Adrenal gland (tissue), 12 donors: Measurements from ENCODE around the gene TULP4. TPM values are rescaled to one million over a fixed set of nuclear protein-coding genes. Genes with fewer than 3 reads are reported as not detected.

Experiments used
- DNase-seq, 7 donors: peaks; one replicate each; pipeline ENCODE4 v3.0.0-alpha.2; 2019 to 2020
- H3K27ac ChIP-seq, 5 donors: fragments of 200-600 bp; sonication (generic) in 4 of 5; 1 replicate in 3 of 5; 2 replicates in 2 of 5; pipeline versions ENCODE4 v1.5.1 to v1.8.0; 2016 to 2020; ENCODE audit warnings: mild to moderate bottlenecking in 1 of 5
- H3K27me3 ChIP-seq: fragments of 200-600 bp; 2 replicates; pipeline ENCODE4 v1.8.0; 2021
- H3K36me3 ChIP-seq, 2 donors: fragments of 200-600 bp; replicated peaks in 1 of 2; 1 replicate in 1 of 2; 2 replicates in 1 of 2; pipeline versions ENCODE4 v1.5.1 to v1.8.0; 2018 to 2022
- H3K4me1 ChIP-seq, 2 donors: fragments of 200-600 bp; replicated peaks in 1 of 2; 1 replicate in 1 of 2; 2 replicates in 1 of 2; pipeline versions ENCODE4 v1.5.1 to v1.8.0; 2018 to 2021
- H3K4me3 ChIP-seq, 4 donors: fragments of 200-600 bp; sonication (generic) in 3 of 4; one replicate each; pipeline ENCODE4 v1.5.1; 2016 to 2018
- H3K9me3 ChIP-seq, 3 donors: fragments of 200-600 bp; sonication (generic) in 1 of 3; replicated peaks in 1 of 3; 1 replicate in 2 of 3; 2 replicates in 1 of 3; pipeline versions ENCODE4 v1.5.1 to v1.8.0; 2016 to 2021
- CTCF ChIP-seq, 6 experiments: fragments of 450-650 bp in 4 of 6; fragments of 200-600 bp in 2 of 6; sonication (generic) in 1 of 6; IDR thresholded peaks; 1 replicate in 5 of 6; 2 replicates in 1 of 6; pipeline versions ENCODE4 v1.5.1 to v1.8.0; 2016 to 2021; ENCODE audit warnings: antibody characterized with exemption in 6 of 6, mild to moderate bottlenecking in 2 of 6, moderate library complexity in 1 of 6
- POLR2A ChIP-seq, 2 donors: fragments of 450-650 bp; IDR thresholded peaks; one replicate each; pipeline ENCODE4 v1.6.1; 2017; ENCODE audit warnings: antibody characterized with exemption in 2 of 2, mild to moderate bottlenecking in 2 of 2, moderate library complexity in 1 of 2
- whole genome bisulfite sequencing, 4 donors: extraction: QIAGEN DNeasy Blood & Tissue Kit in 2 of 4; methylation state at CpG; one replicate each; pipeline versions ENCODE4 v1.1.5 to v1.1.7; 2013 to 2017; 5-methylcytosine and 5-hydroxymethylcytosine counted together
- intact Hi-C, 2 donors: fragments of 100-400 bp; cut with DNase I; formaldehyde crosslinking; loops; one replicate each; pipeline versions ENCODE4 v1.14.1 to v1.15.0; 2022 to 2023
- polyA plus RNA-seq, 3 donors: library from polyadenylated mRNA; stranded (reverse); fragments of 200-250 nt in 2 of 3; fragments of 350-450 nt in 1 of 3; fragmentation: Illumina TruSeq in 1 of 3; extraction: RNeasy Lipid Tissue Mini Kit (QIAGEN cat#74804) in 1 of 3; gene quantifications; one replicate each; pipeline ENCODE4 v1.2.3, GENCODE V29; 2013 to 2014
- total RNA-seq, 9 donors: library from RNA; depleted of rRNA in 4 of 9; stranded (reverse); fragments of >200 nt in 4 of 9; fragments of 120-200 nt in 1 of 9; fragmentation: NEBNext Ultra II Directional in 1 of 9; extraction: Animal tissue kit (Norgen Biotek cat#: 25700) in 1 of 9; gene quantifications; one replicate each; pipeline versions ENCODE4 v1.1.0 to v1.2.4, GENCODE V29; 2013 to 2023
- donor health status: healthy with polysubstance abuse.
- donor health status: Bipolar disorder and iron deficiency.
- donor health status: DM: yes; HTN: yes; CAD: no.
- donor health status: DM: no; HTN: no; CAD: no.
- donor health status: DM: no; HTN: no; CAD: no.
- donor health status: DM: yes; HTN: yes; CAD: no.

The TULP4 gene
- total and polyA plus RNA-seq, 12 donors = 1.9 to 89.6 (median 61.4) TPM

GRCh38 chr6:158268361-158269147 lies 43.7 kb upstream of the TULP4 start:
- intact Hi-C loops = no loop called here
- H3K27ac ChIP-seq = no peak overlapping the region
- no peaks in the 10 kb centered on the region for H3K27me3 ChIP-seq
- WGBS, 4 donors = 75 to 81% (median 78%) methylated on average over 2 of the region's 2 CpGs
- no peaks in the 10 kb centered on the region for H3K9me3 ChIP-seq
- H3K4me1 ChIP-seq = no peaks in the 10 kb centered on the region
- DNase-seq = no peak
- TF ChIP-seq CTCF (IDR thresholded peaks at IDR 0.05) (no peak), POLR2A (IDR thresholded peaks at IDR 0.05) (no peak)
- no peak overlapping the region for H3K4me3 ChIP-seq
- H3K36me3 ChIP-seq = no peaks in the 10 kb centered on the region

- no peak for DNase-seq
- Histone ChIP-seq H3K36me3 (no peaks in the 10 kb centered on the region), H3K4me3 (no peak overlapping the region), H3K9me3 (no peaks in the 10 kb centered on the region), H3K4me1 (no peaks in the 10 kb centered on the region), H3K27ac (no peak overlapping the region), H3K27me3 (no peaks in the 10 kb centered on the region)
- no peak for TF ChIP-seq CTCF (IDR thresholded peaks at IDR 0.05)
- no peak for TF ChIP-seq POLR2A (IDR thresholded peaks at IDR 0.05)
- 64 to 100% (median 86%) methylated on average over 3 of the region's 3 CpGs for WGBS, 4 donors
- intact Hi-C loops = no loop called here
Observed at GRCh38 chr6:158269657-158270056, 42.6 kb upstream of the TULP4 start.

- Histone ChIP-seq H3K4me3 (no peak overlapping the region), H3K9me3 (no peaks in the 10 kb centered on the region), H3K4me1 (no peaks in the 10 kb centered on the region), H3K27me3 (no peaks in the 10 kb centered on the region), H3K27ac (no peak overlapping the region), H3K36me3 (no peaks in the 10 kb centered on the region)
- 91 to 97% (median 95%) methylated on average over 11 of the region's 11 CpGs for WGBS, 4 donors
- intact Hi-C loops = no loop called here
- no peak for DNase-seq
- no peak for TF ChIP-seq CTCF (IDR thresholded peaks at IDR 0.05)
- no peak for TF ChIP-seq POLR2A (IDR thresholded peaks at IDR 0.05)
Observed at GRCh38 chr6:158270389-158271127, 41.7 kb upstream of the TULP4 start.

GRCh38 chr6:158272324-158272723 lies 39.9 kb upstream of the TULP4 start:
- Histone ChIP-seq H3K27ac (no peak overlapping the region), H3K9me3 (no peaks in the 10 kb centered on the region), H3K27me3 (no peaks in the 10 kb centered on the region), H3K4me3 (no peak overlapping the region), H3K4me1 (no peaks in the 10 kb centered on the region), H3K36me3 (no peaks in the 10 kb centered on the region)
- TF ChIP-seq POLR2A (IDR thresholded peaks at IDR 0.05) = no peak
- TF ChIP-seq CTCF (IDR thresholded peaks at IDR 0.05) = no peak
- 90 to 94% (median 93%) methylated on average over 1 of the region's 1 CpG for WGBS, 4 donors
- intact Hi-C loops = no loop called here
- DNase-seq = no peak
